ENCODE results near the gene IPCEF1.
A peak's percentile ranks its signal among the peaks of the same experiment; 100 is the strongest.

IPCEF1 gene

GRCh38 chr6:154112181-154112809 is 244.3 kb downstream of the IPCEF1 start:
- H3K4me3 ChIP-seq (ENCODE audit: low read depth, low read length), result no peak overlapping the region
- in situ Hi-C loops (cut with HindIII; ENCODE audit: low sequenced_read_pairs), result no loop called here
- no peak for TF ChIP-seq CTCF (IDR thresholded peaks at IDR 0.05; ENCODE audit: low read depth, low read length)
- peak; percentile 49 for DNase-seq (ENCODE audit: low read depth, low spot score)

- no peak for TF ChIP-seq CTCF (IDR thresholded peaks at IDR 0.05; ENCODE audit: low read depth, low read length)
Measured at GRCh38 chr6:154111025-154111424, 245.6 kb downstream of the IPCEF1 start.

GRCh38 chr6:154106251-154106650 is 250.4 kb downstream of the IPCEF1 start:
- no peak overlapping the region for H3K4me3 ChIP-seq (ENCODE audit: low read depth, low read length)
- in situ Hi-C loops (cut with HindIII; ENCODE audit: low sequenced_read_pairs), result no loop called here
- TF ChIP-seq CTCF (IDR thresholded peaks at IDR 0.05; ENCODE audit: low read depth, low read length), result no peak
- no peak for DNase-seq (ENCODE audit: low read depth, low spot score)

More at GRCh38 chr6:154111025-154111424, 245.6 kb downstream of the IPCEF1 start:
- DNase-seq (ENCODE audit: low read depth, low spot score), result no peak
- in situ Hi-C loops (cut with HindIII; ENCODE audit: low sequenced_read_pairs), result no loop called here
- no peak overlapping the region for H3K4me3 ChIP-seq (ENCODE audit: low read depth, low read length)
